ENCODE measurements around the gene BICRAL. TPM values are rescaled to one million over a fixed set of nuclear protein-coding genes. Genes with fewer than 3 reads are reported as not detected.
A peak's percentile ranks its signal among the peaks of the same experiment; 100 is the strongest.

Gene BICRAL, protein sequence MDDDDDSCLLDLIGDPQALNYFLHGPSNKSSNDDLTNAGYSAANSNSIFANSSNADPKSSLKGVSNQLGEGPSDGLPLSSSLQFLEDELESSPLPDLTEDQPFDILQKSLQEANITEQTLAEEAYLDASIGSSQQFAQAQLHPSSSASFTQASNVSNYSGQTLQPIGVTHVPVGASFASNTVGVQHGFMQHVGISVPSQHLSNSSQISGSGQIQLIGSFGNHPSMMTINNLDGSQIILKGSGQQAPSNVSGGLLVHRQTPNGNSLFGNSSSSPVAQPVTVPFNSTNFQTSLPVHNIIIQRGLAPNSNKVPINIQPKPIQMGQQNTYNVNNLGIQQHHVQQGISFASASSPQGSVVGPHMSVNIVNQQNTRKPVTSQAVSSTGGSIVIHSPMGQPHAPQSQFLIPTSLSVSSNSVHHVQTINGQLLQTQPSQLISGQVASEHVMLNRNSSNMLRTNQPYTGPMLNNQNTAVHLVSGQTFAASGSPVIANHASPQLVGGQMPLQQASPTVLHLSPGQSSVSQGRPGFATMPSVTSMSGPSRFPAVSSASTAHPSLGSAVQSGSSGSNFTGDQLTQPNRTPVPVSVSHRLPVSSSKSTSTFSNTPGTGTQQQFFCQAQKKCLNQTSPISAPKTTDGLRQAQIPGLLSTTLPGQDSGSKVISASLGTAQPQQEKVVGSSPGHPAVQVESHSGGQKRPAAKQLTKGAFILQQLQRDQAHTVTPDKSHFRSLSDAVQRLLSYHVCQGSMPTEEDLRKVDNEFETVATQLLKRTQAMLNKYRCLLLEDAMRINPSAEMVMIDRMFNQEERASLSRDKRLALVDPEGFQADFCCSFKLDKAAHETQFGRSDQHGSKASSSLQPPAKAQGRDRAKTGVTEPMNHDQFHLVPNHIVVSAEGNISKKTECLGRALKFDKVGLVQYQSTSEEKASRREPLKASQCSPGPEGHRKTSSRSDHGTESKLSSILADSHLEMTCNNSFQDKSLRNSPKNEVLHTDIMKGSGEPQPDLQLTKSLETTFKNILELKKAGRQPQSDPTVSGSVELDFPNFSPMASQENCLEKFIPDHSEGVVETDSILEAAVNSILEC
- total RNA-seq (2012; rRNA removed) (4.7 and 6.1 TPM in 2 replicates), polyA plus RNA-seq (2012; rRNA removed) (3.9 and 4.0 TPM in 2 replicates), Bru-seq, nascent RNA (percentile 76 among the genes with signal in this experiment), BruChase-seq, experiment 1, labeled RNA remaining after a 6-hour chase (percentile 89 among the genes with signal in this experiment), BruChase-seq, experiment 2, labeled RNA remaining after a 2-hour chase (percentile 77 among the genes with signal in this experiment)
- 1.3 and 1.7 TPM in 2 replicates for polyA plus RNA-seq (2012; cell fraction: cytosol; rRNA removed)
- 3.4 and 9.8 TPM in 2 replicates for polyA plus RNA-seq (2012; cell fraction: nucleus; rRNA removed; ENCODE audit: low replicate concordance)
- long read RNA-seq, partial matches to known transcripts, result 0 of 6 reads
- long read RNA-seq, other reads (novel, unspliced or antisense), result 6 of 6 reads

DNA sequence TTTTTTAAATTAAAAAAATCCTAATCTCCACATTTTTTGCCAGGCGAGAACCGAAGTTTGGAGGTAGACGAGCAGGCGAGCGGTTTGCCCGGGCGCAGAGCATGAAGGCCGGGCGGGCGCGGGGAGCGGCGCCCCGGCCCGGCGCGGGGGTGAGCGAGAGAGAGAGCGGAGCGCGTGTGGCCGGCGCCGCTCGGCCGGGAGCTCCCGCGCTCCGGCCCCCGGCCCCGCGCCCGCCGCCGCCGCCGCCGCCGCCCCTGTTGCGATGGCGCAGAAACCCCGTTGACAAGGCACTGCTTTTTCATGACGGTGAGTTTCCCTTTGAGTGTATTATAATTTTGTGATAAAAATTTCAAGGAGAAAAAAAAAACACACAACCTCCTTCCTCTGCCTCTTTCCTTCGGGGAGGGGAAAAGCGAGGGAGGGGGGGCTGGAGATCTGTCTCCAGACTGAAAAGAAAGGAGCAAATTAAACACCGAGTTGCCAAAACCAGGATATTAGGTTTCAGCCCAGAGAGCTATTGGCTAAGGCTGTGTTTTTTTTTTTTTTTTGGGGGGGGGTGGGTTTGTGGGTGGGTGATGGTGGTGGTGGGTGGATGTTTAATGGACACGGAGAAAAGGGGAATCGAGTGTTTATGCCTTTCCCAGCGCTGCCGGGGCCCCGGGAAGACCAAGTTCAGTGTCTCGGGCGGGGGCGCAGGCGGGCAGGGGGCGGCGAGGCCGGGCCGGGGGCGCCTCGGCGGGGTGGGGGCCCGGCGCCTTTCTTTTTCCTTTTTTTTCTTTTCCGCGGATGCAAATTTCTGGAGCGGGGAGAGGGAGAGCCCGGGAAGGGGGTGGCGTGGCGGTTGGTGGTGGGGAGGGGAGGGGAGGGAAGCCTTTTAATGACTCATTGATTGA lies at the start of gene BICRAL:
Gene BICRAL, plus strand, starts transcription at position 257 of the 893 bp plus-strand sequence. CDS start 39,971 bp downstream, outside the sequence.
- H3K9me1 ChIP-seq (ENCODE audit: insufficient read depth, low read length), result peaks cover 5% of the 10 kb centered on the region; the same call in 1 of the 2 replicates
- peak within 1 kb of the TSS; percentile 81 for H4K5ac ChIP-seq (ENCODE audit: low read depth, low read length)
- no TSS peak for BruUV-seq (replicated peaks)
- H3K18ac ChIP-seq (ENCODE audit: low read depth, low read length), result peak within 1 kb of the TSS; percentile 69
- ATAC-seq (ENCODE audit: low read depth), result peak; percentile 42
- peak within 1 kb of the TSS; percentile 90 for H3K4me2 ChIP-seq (ENCODE audit: low read depth, low read length)
- CTCF ChIA-PET, result interaction anchor here (0.6 kb wide), 1 partner anchor 108 kb away, joined by 5 read pairs; no protein-coding TSS in a partner anchor
- in situ Hi-C loops (cut with MboI; ENCODE audit: low sequenced_read_pairs), result no loop called here
- H3K4me1 ChIP-seq (ENCODE audit: control insufficient read depth, insufficient read depth, low read length), result peaks cover 6% of the 10 kb centered on the region
- H3K9ac ChIP-seq (ENCODE audit: low read depth, low read length), result peak within 1 kb of the TSS; percentile 100
- H4K8ac ChIP-seq (ENCODE audit: low read depth in 2 of 2, low read length in 2 of 2), result peak within 1 kb of the TSS; percentile 90 to 98
- POLR2A ChIA-PET (ENCODE audit: unreplicated experiment), result interaction anchor here (0.6 to 1.8 kb wide), 13 partner anchors 10 to 736 kb away, joined by 3 to 19 read pairs (median 7); partner anchors contain the start of genes RPL7L1 and TBCC
- H3K14ac ChIP-seq (replicated peaks; ENCODE audit: low read depth, low read length), result peak within 1 kb of the TSS; percentile 100
- H3K9me3 ChIP-seq (ENCODE audit: control insufficient read depth, insufficient read depth, low read length), result no peaks in the 10 kb centered on the region
- H3K23ac ChIP-seq (ENCODE audit: low read depth, low read length), result peak within 1 kb of the TSS; percentile 44; the same call in 1 of the 2 replicates
- peak within 1 kb of the TSS; percentile 71; the same call in 1 of the 2 replicates for H2BK120ac ChIP-seq (ENCODE audit: low read depth, low read length)
- peak within 1 kb of the TSS; percentile 100 for H2AK9ac ChIP-seq (replicated peaks; ENCODE audit: low read depth, low read length, poor library complexity)
- no peak; the same call in none of the 2 replicates for TF ChIP-seq POLR2A (IDR thresholded peaks at IDR 0.05; ENCODE audit: low read depth, low read length)
- no peak for TF ChIP-seq SMC3 (IDR thresholded peaks at IDR 0.05; ENCODE audit: low read depth, low read length)
- no peak for TF ChIP-seq RAD21 (IDR thresholded peaks at IDR 0.05; ENCODE audit: low read length)
- TF ChIP-seq, protein P1, sequence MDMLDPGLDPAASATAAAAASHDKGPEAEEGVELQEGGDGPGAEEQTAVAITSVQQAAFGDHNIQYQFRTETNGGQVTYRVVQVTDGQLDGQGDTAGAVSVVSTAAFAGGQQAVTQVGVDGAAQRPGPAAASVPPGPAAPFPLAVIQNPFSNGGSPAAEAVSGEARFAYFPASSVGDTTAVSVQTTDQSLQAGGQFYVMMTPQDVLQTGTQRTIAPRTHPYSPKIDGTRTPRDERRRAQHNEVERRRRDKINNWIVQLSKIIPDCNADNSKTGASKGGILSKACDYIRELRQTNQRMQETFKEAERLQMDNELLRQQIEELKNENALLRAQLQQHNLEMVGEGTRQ (IDR thresholded peaks at IDR 0.05; ENCODE audit: low read depth, low read length), result no peak
- TF ChIP-seq, protein P2, sequence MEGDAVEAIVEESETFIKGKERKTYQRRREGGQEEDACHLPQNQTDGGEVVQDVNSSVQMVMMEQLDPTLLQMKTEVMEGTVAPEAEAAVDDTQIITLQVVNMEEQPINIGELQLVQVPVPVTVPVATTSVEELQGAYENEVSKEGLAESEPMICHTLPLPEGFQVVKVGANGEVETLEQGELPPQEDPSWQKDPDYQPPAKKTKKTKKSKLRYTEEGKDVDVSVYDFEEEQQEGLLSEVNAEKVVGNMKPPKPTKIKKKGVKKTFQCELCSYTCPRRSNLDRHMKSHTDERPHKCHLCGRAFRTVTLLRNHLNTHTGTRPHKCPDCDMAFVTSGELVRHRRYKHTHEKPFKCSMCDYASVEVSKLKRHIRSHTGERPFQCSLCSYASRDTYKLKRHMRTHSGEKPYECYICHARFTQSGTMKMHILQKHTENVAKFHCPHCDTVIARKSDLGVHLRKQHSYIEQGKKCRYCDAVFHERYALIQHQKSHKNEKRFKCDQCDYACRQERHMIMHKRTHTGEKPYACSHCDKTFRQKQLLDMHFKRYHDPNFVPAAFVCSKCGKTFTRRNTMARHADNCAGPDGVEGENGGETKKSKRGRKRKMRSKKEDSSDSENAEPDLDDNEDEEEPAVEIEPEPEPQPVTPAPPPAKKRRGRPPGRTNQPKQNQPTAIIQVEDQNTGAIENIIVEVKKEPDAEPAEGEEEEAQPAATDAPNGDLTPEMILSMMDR (conservative IDR thresholded peaks at IDR 0.05; ENCODE audit: low read depth, low read length), result no peak
- TF ChIP-seq RFX5 (IDR thresholded peaks at IDR 0.05; ENCODE audit: low read depth, low read length), result no peak
- no peak for TF ChIP-seq MAFK (IDR thresholded peaks at IDR 0.05; ENCODE audit: low read depth, low read length)
- H3K27ac ChIP-seq (ENCODE audit: insufficient read depth, low read length), result peak within 1 kb of the TSS; percentile 98
- H3K36me3 ChIP-seq (ENCODE audit: control insufficient read depth, insufficient read depth, low read length), result no peaks in the 10 kb centered on the region
- WGBS, 2 experiments (ENCODE audit: extremely low coverage in 2 of 2, insufficient read length in 1 of 2), result no CpG with 5 or more reads among the region's 70 CpGs
- H3K56ac ChIP-seq (ENCODE audit: extremely low read depth, insufficient read depth, low read length), result peak within 1 kb of the TSS; percentile 99
- peak within 1 kb of the TSS; percentile 96 for H3K4me3 ChIP-seq (ENCODE audit: insufficient read depth, low read depth, low read length)
- peak; percentile 83 for DNase-seq
- H4K20me1 ChIP-seq (ENCODE audit: insufficient read depth, low read length), result no peaks in the 10 kb centered on the region; the same call in 1 of the 2 replicates
- dilution Hi-C loops (cut with HindIII; ENCODE audit: low sequenced_read_pairs, unreplicated experiment), result no loop called here
- 0 out of 3 replicates have a peak within 1 kb of the TSS, but pooled peaks have one; percentile 56 for H2BK15ac ChIP-seq (ENCODE audit: low read depth, low read length)
- H2AFZ ChIP-seq (replicated peaks; ENCODE audit: low read length, poor library complexity), result peak within 1 kb of the TSS; percentile 90
- no peaks in the 10 kb centered on the region for H3K27me3 ChIP-seq (ENCODE audit: control insufficient read depth, insufficient read depth, low read length)
- peak within 1 kb of the TSS; percentile 100 for H3K4ac ChIP-seq (ENCODE audit: low read depth, low read length)
- H4K91ac ChIP-seq (ENCODE audit: insufficient read depth, low read depth, low read length), result peak within 1 kb of the TSS; percentile 96
- H2AK5ac ChIP-seq (ENCODE audit: low read depth, low read length), result no peak within 1 kb of the TSS; the same call in 1 of the 2 replicates
- H2BK20ac ChIP-seq (ENCODE audit: low read depth, low read length), result peak within 1 kb of the TSS; percentile 18; the same call in 1 of the 2 replicates
- H3K79me1 ChIP-seq (ENCODE audit: low read depth in 1 of 2, low read length in 2 of 2), result peaks cover 7 to 37% of the 10 kb centered on the region in 2 experiments
- peak within 1 kb of the TSS; percentile 99 for H2BK5ac ChIP-seq (ENCODE audit: low read depth, low read length, poor library complexity, severe bottlenecking)
- intact Hi-C loops (cut with micrococcal nuclease), result loop anchor here (1.0 to 2.0 kb wide), 3 partner anchors 36 to 95 kb away; partner anchors contain the start of gene TBCC
